Bronchial epithelial cell (primary cell): Measurements from ENCODE around the gene CABLES2. TPM values are rescaled to one million over a fixed set of nuclear protein-coding genes. Genes with fewer than 3 reads are reported as not detected.
"Not testable (repeated sequence)": the region's sequence is repeated elsewhere in the genome, so short reads cannot be mapped to it uniquely, and the experiment has no call there.

Experiments
- DNase-seq: peaks from one replicate; pipeline ENCODE4 v3.0.0-alpha.2; 2010; ENCODE audit warnings: low read depth
- FAIRE-seq: peaks from 2 replicates; lab custom pipeline; 2011; peaks lifted over from hg19 to GRCh38; lab: Jason Lieb, UNC
- H3K27me3 ChIP-seq: 2 replicates; pipeline ENCODE4 v1.5.1; 2011; ENCODE audit warnings: low read length; ENCODE audit not compliant: control insufficient read depth, insufficient read depth
- H3K36me3 ChIP-seq: 2 replicates; pipeline ENCODE4 v1.5.1; 2011; ENCODE audit warnings: low read length; ENCODE audit not compliant: control insufficient read depth, insufficient read depth
- H3K4me3 ChIP-seq: 2 replicates; pipeline ENCODE4 v1.5.1; 2011; ENCODE audit warnings: mild to moderate bottlenecking, low read depth, low read length, control low read depth
- CTCF ChIP-seq: IDR thresholded peaks from 2 replicates; pipeline ENCODE4 v1.5.1; 2011; ENCODE audit warnings: mild to moderate bottlenecking, moderate library complexity, low read length, control low read depth, inconsistent platforms; ENCODE audit not compliant: insufficient read depth, severe bottlenecking
- total RNA-seq: library from RNA; depleted of rRNA; stranded (reverse); fragments of >200 nt; gene quantifications from 2 replicates; pipeline ENCODE4 v1.2.1, GENCODE V29; 2014

Gene CABLES2
- total RNA-seq, 1 donor from 2014 or later: 1.3 TPM

- DNase-seq (no peak), FAIRE-seq (no peak)
- no peak for TF ChIP-seq CTCF
- peaks cover 5% of the 10 kb centered on the region for H3K27me3 ChIP-seq
- peak overlapping the region; percentile 37 for H3K4me3 ChIP-seq
- no peaks in the 10 kb centered on the region for H3K36me3 ChIP-seq
Measured at GRCh38 chr20:62426699-62427131, 19.6 kb upstream of the CABLES2 start.

GRCh38 chr20:62426059-62426348 is 18.9 kb upstream of the CABLES2 start:
- H3K27me3 ChIP-seq, H3K36me3 ChIP-seq, DNase-seq, H3K4me3 ChIP-seq, FAIRE-seq: not testable (repeated sequence)

- Histone ChIP-seq H3K4me3 (no peak overlapping the region), H3K36me3 (no peaks in the 10 kb centered on the region), H3K27me3 (peaks cover 2% of the 10 kb centered on the region)
- FAIRE-seq: no peak
- no peak for TF ChIP-seq CTCF
- DNase-seq: no peak
Measured at GRCh38 chr20:62425281-62426058, 18.4 kb upstream of the CABLES2 start.

- no peak overlapping the region for H3K4me3 ChIP-seq
- DNase-seq: no peak
- H3K27me3 ChIP-seq: peaks cover 2% of the 10 kb centered on the region
- TF ChIP-seq CTCF: no peak
- no peak for FAIRE-seq
- H3K36me3 ChIP-seq: no peaks in the 10 kb centered on the region
Measured at GRCh38 chr20:62424249-62425107, 17.4 kb upstream of the CABLES2 start.

GRCh38 chr20:62423326-62423706 is 16.2 kb upstream of the CABLES2 start:
- H3K27me3 ChIP-seq: peaks cover 2% of the 10 kb centered on the region
- H3K36me3 ChIP-seq: no peaks in the 10 kb centered on the region

More at GRCh38 chr20:62423326-62423706, 16.2 kb upstream of the CABLES2 start:
- no peak for TF ChIP-seq CTCF
- no peak overlapping the region for H3K4me3 ChIP-seq
- FAIRE-seq (no peak), DNase-seq (no peak)
